ENCODE measurements around the gene NFIX. TPM values are rescaled to one million over a fixed set of nuclear protein-coding genes. Genes with fewer than 3 reads are reported as not detected.

Gene NFIX
- total RNA-seq, 1 donor from 2014 or later: 160 TPM

- no peak for ATAC-seq (ENCODE audit: poor library complexity)
- intact Hi-C loops (cut with DNase I): no loop called here
- DNase-seq: no peak
Observed at GRCh38 chr19:12984143-12984627, 11.1 kb upstream of the NFIX start.

- intact Hi-C loops (cut with DNase I): no loop called here
- ATAC-seq (ENCODE audit: poor library complexity) (peak; percentile 12), DNase-seq (no peak)
Observed at GRCh38 chr19:12984683-12985048, 10.6 kb upstream of the NFIX start.

GRCh38 chr19:12985049-12985776 lies 10.1 kb upstream of the NFIX start:
- ATAC-seq (ENCODE audit: poor library complexity) (peak; percentile 60), DNase-seq (peak; percentile 77)
- intact Hi-C loops (cut with DNase I): no loop called here

- intact Hi-C loops (cut with DNase I): no loop called here
Observed at GRCh38 chr19:12986726-12987125, 8.5 kb upstream of the NFIX start.

GRCh38 chr19:12987190-12987589 lies 8.1 kb upstream of the NFIX start:
- ATAC-seq (ENCODE audit: poor library complexity) (no peak), DNase-seq (no peak)
- intact Hi-C loops (cut with DNase I): no loop called here

More at GRCh38 chr19:12986726-12987125, 8.5 kb upstream of the NFIX start:
- ATAC-seq (ENCODE audit: poor library complexity): no peak
- no peak for DNase-seq

- DNase-seq: no peak
- intact Hi-C loops (cut with DNase I): no loop called here
- ATAC-seq (ENCODE audit: poor library complexity): no peak
Observed at GRCh38 chr19:12987781-12988180, 7.5 kb upstream of the NFIX start.

- ATAC-seq (ENCODE audit: poor library complexity) (no peak), DNase-seq (no peak)
- intact Hi-C loops (cut with DNase I): loop anchor here (5.0 kb wide), 2 partner anchors 37 to 67 kb away; no protein-coding TSS in a partner anchor
Observed at GRCh38 chr19:12990431-12990830, 4.8 kb upstream of the NFIX start.

- intact Hi-C loops (cut with DNase I): loop anchor here (5.0 kb wide), 2 partner anchors 36 to 66 kb away; no protein-coding TSS in a partner anchor
- DNase-seq (no peak), ATAC-seq (ENCODE audit: poor library complexity) (no peak)
Observed at GRCh38 chr19:12990853-12991252, 4.4 kb upstream of the NFIX start.

- intact Hi-C loops (cut with DNase I): loop anchor here (5.0 kb wide), 2 partner anchors 36 to 66 kb away; no protein-coding TSS in a partner anchor
- DNase-seq (no peak), ATAC-seq (ENCODE audit: poor library complexity) (no peak)
Observed at GRCh38 chr19:12991296-12991695, 4.0 kb upstream of the NFIX start.

- intact Hi-C loops (cut with DNase I): loop anchor here (5.0 kb wide), 2 partner anchors 35 to 65 kb away; no protein-coding TSS in a partner anchor
- ATAC-seq (ENCODE audit: poor library complexity): no peak
- no peak for DNase-seq
Observed at GRCh38 chr19:12992729-12993128, 2.5 kb upstream of the NFIX start.

- DNase-seq: no peak
- intact Hi-C loops (cut with DNase I): loop anchor here (5.0 kb wide), 2 partner anchors 34 to 64 kb away; no protein-coding TSS in a partner anchor
- no peak for ATAC-seq (ENCODE audit: poor library complexity)
Observed at GRCh38 chr19:12993562-12993961, 1.7 kb upstream of the NFIX start.

- intact Hi-C loops (cut with DNase I): no loop called here
- DNase-seq: no peak
- peak; percentile 44 for ATAC-seq (ENCODE audit: poor library complexity)
Observed at GRCh38 chr19:12995596-12996405, 526 bp downstream of the NFIX start.

- peak; percentile 70 for ATAC-seq (ENCODE audit: poor library complexity)
- intact Hi-C loops (cut with DNase I): no loop called here
- no peak for DNase-seq
Observed at GRCh38 chr19:12996406-12997094, 1.3 kb downstream of the NFIX start.

GRCh38 chr19:12997179-12997966 lies 2.1 kb downstream of the NFIX start:
- DNase-seq (no peak), ATAC-seq (ENCODE audit: poor library complexity) (no peak)
- intact Hi-C loops (cut with DNase I): no loop called here

GRCh38 chr19:12997967-12998940 lies 3.0 kb downstream of the NFIX start:
- DNase-seq (no peak), ATAC-seq (ENCODE audit: poor library complexity) (no peak)
- intact Hi-C loops (cut with DNase I): no loop called here

GRCh38 chr19:13001166-13001501 lies 5.9 kb downstream of the NFIX start:
- intact Hi-C loops (cut with DNase I): no loop called here
- DNase-seq (no peak), ATAC-seq (ENCODE audit: poor library complexity) (no peak)

- intact Hi-C loops (cut with DNase I): no loop called here
- ATAC-seq (ENCODE audit: poor library complexity): peak; percentile 45
- peak; percentile 70 for DNase-seq
Observed at GRCh38 chr19:13001502-13002165, 6.4 kb downstream of the NFIX start.

Measured in Right ventricle myocardium superior (tissue), 1 donor.